Stimulated activated CD4-positive, alpha-beta T cell treated with anti-CD3 and anti-CD28 coated beads, TNF-alpha, amount 100 ng/mL, for 24 hours (primary cell): ENCODE data around the gene DNAJA4.

Source experiments
- DNase-seq, 3 experiments: peaks; one replicate each; pipeline ENCODE4 v3.0.0-alpha.2; 2020; ENCODE audit warnings: low read depth in 3 of 3

DNAJA4 gene

DNA sequence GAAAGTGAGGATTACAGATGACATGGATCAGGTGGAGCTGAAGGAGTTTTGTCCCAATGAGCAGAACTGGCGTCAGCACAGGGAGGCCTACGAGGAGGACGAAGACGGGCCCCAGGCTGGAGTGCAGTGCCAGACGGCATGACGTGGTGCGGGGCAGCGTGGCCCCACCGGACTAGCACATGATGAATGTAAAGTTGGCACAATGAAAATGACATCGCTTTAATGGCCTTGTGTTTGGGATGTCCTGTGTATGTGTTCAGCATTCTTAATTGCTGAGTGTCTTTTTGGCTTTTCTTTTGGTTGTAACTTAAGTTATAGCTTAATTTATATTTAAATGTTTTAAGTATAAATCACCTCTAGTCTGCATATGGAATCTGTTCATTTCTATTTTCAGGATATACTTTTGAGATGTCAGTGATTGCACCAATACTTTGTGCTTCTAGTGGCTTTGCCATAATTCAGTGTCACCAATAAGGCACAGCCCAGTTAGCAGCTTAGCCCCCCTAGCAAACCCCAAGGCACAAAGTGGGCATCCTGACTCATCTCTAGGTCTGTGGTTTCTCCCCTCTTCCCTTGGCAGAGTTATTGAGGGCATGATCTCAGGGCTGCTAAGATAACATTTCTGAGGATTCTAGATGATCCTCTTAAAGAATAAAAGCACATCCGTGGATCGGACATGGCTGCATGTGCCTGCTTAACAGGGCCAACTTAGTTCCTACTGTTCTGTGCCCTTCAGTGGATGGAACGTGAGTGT, 16.1 kb downstream of the DNAJA4 start:
- no peak for DNase-seq

DNA sequence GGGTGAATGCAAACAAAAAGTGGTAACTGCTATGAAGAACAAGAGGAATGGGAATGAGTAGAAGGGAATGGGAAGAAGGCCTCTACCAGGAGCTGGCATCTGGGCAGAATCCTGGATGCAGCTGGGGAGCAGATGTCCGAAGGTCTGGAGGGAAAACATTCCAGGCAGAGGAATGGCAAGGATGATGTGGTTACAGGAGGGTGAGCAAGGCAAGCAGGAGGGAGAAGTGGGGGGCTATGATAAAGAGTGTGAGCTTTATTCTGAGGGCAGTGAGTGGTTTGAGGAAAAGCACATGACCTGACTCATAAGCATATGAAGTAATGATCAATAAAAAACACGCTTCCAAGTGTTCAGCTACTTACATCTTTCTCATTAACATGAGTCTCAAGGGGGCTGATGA, 18.0 kb downstream of the DNAJA4 start:
- no peak for DNase-seq

DNA sequence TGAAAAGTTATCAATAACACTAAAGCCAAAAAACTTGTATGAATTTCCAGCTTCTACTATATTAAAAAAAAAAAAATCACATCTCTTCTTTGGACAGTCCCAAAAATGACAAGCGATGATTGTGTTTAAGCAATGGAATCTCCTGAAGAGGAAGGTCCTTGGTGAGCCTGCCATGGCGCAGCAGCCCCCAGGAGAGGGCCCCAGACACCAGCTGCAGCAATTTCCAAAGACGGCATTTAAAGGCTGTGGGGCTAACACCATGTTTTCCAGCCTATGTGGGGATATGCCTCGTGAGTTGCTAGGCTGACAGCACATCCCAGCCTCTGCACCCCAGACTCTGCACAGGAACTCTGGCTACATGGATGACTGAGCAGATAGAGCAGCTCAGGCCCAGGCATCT, 20.4 kb downstream of the DNAJA4 start:
- DNase-seq = no peak

DNA sequence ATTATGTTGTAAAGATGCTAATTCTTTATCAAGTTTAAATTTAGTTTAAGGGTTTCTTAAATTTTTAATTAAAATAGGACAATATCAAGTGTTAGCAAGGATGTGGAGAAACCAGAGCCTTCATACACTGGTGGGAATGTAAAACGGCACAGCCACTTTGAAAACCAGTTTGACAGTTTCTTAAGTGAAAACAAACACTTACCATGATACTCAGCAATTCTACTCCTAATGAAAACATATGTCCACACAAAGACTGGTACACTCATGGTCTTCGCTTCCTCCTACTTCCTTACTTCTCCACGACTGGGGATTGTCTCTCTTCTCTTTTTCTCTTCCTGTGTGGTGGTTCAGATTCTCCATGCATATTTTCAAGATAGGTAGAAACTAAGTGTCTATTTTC, 25.9 kb downstream of the DNAJA4 start:
- no peak for DNase-seq

DNA sequence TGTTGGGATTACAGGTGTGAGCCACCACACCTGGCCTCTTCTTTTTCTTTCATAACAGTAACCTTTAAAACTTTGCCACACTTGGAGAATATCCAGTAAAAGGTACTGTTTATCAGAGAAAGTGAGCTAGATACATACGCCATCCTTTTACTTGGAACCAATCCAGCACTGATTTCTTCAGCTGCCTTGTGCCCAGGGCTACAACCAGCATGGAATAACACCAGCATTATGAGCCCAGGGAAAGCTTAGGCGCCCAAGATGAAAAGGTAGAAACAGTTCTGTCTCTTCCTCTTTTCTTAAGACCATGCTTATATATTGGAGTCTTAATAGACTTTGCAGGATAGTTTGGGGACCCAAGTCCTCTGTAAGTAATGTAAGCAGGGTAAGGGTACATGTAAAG, 26.7 kb downstream of the DNAJA4 start:
- no peak for DNase-seq

DNA sequence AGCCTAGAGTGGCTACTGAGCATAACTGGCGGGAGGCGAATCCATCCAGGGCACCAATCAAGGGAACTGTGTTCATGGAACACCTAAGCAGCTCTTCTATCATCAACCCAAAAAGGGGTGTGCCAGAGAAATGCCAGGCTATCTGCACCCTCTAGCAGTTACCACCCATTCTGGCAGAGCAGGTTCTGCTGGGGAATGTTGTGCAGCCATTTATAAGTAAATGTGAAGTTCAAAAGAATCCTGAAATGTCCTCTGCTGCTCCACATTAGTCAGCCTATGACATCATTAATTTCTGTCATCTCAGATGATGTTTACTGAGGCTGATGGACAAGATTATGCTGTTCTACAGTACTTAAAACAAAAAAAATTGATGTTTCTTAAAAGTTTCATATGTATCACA, 27.3 kb downstream of the DNAJA4 start:
- no peak for DNase-seq

DNA sequence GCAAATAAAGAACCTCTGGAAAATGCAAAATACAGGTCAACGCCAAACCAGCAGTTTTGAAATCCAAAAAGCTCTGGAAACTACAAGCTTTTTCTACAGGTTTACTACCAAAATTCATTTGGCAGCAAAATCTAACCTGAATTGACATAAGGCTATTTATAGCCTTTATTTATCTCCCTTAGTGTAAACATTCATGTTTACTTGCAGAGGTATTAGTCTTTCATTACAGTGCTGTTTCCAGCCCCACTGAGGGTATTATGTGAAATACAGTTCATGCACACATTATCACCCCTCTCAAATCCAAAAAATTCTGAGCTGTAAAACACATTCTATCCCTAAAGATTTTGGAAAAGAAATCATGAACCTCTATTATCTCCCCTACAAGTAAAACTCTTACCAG, 27.9 kb downstream of the DNAJA4 start:
- no peak for DNase-seq

DNA sequence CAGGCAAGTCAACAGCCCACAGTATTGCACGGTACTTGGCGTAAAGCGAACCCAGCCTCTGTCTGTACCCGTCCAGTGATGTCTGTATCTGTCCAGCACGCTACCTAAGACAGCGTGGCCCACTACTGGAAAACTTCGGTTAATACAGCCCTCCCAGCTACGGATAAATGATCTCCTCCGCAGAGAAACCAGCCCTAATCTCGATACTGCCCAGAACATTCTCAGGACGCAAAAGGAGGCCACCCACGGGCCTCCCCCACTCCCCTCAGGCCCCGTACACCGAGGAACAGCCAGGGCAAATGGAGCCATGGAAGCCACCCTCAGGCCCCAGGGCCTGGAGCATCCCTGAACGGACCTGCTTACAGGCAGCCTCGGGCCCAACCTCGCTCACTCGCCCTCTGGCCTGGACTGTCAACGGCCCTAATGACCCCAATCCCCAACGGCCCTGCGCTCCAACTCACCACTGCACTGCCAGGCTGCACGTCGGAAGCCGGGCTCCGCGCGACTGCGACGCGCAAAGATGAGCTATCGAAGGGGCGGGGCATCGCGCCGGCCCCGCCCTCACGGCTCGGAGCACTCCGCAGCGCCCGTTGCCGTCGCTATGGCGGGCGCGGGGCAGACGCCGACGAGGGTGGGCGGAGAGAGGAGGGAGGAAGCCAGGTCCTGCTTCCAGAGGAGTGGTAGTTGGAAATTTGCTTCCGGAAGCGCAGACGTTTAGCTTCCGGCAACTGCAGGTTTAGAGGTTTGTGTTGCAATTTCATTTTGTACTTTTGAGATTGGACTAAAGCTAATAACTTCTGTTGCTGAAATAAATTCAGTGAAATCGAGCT, 35.0 kb downstream of the DNAJA4 start, which contains the start of gene SKIC8:
SKIC8 (minus strand) TSS at position 509 of the 830 bp plus-strand sequence. CDS start 3,923 bp downstream, outside the sequence.
- peak; percentile 81 to 91 (median 86) for DNase-seq

DNA sequence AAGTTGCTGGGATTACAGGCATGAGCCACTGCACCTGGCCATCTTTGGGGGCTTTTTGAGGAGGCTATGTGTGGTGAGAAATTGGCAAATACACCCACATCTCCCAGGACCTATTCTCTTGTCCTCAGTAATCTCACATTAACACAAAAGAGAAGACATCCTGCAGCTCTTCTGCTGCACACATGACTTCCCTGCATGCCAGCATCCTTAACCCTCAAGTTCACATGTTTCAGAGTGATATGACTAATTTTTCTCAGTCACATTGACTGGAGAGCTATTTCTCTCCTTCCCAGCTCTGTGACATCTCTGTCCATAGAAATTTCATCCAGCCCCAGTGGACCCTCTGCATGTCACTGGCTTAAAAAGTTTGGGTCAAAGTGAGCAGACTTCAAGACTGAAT, 37.0 kb downstream of the DNAJA4 start:
- no peak for DNase-seq

DNA sequence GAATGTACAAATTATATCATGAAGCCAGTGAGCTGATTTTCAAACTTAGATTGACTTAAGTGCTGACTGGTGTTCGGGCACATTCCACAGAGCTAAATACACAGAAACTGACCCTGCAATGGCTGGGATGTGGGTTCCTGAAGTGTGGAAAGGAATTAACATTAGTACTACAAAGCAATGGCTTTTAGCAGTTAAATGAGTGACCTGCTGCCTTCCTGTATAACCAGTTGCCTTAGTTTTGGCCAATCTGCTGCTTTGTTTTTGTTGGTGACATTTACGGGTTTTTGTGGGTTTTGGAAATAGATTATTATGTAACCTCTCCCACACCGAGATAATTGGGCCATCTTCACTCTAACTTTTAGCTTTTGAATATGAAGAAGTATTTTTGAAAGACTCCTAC, 37.5 kb downstream of the DNAJA4 start:
- no peak for DNase-seq

DNA sequence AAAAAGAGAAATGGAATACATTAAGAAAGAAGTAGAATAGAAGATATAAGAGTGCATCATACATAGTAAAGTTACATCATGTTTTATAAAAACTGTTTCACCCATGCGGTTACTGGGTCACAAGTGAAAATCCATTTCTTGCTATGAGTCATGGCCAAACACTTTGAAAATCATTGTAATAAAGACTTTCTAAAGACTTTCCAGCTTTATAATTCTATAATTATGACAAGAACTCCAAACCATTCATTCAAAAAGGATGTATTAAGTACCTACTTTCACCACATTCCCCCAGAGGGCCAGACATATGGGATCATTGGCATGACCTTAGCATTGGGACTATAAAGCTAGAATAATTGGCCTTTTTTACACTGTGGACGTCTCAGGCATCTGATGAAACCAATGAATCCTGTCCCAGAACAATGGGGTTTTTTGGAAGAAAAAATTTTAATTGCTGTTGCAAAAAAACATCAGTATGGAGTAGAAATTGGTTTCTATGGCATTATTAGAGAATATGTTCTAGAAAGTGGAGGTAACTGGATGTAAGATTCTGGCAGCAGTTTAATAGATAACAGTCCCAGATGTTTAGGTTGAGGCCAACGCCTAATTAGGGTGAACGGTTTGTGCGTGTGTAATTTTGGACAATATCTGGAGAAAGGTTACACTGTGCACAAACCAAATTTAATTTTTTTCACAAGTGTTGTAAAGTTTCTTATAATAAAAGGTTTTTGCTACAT, 38.4 kb downstream of the DNAJA4 start:
- no peak for DNase-seq

DNA sequence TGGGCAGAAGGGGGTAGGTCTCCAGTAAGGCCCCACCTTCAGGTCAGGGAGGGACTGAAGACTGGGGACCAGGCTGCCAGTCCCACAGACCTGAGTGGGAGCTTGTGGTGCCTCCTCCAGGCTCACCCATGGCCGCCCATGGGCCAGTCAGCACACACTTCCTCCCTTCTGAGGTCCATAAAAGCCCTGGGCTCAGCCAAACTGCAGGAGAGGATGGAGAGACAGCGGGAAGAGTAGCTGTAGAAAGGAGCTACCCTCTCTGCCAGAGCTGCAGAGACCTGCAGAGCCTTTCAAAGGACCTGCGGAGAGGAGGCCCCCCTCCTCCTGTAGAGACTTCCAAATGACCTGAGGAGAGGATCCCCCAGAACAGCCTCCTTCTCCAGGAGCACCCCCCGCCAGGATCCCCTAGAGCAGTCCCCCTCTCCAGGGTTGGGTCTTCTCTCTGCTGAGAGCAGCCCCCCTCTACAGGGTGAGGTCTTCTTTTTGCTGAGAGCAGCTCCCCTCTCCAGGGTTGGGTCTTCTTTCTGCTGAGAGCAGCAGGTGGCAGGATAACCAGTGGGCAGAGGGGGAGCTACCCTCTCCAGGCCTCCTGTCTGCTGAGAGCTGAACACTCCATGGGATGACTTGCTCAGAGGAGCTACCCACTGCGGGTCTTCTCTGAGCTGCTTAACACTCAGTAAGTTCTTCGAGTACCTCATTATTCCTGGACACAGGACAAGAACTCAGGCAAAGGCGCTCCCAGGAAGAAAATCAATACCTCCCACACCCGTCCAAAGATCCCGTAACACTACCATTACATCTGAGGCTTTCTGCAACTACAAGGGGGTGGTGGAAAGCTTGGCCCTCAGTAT, 40.1 kb downstream of the DNAJA4 start:
- no peak for DNase-seq

DNA sequence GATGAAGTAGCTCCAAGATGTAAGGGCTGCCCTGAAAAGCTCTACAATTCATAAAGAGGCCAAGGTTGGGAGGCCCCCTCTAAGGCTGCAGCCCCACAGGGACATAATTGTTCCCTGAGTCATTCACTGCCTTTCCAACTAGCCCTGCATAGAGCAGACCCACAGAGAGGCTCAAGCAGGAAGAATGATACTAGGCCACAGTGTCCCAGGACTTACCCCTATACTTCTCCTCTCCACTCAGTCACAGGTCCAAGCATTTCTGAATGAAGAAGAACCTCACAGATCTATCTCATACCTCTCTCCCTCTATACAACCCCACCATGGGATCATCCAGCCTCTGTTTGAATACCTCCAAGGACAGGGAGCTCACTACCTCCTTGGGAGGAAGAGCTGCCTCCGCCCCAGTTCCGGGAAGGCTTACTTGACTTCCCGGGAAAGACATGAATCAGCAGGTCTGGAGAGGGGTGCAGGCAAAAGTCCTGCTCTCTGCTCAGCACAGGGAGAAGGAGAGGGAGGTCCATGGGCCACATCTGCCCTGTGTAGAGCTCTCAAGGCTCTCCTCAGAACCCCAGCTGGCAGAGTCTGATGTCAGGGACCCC, 41.9 kb downstream of the DNAJA4 start:
- DNase-seq = no peak

DNA sequence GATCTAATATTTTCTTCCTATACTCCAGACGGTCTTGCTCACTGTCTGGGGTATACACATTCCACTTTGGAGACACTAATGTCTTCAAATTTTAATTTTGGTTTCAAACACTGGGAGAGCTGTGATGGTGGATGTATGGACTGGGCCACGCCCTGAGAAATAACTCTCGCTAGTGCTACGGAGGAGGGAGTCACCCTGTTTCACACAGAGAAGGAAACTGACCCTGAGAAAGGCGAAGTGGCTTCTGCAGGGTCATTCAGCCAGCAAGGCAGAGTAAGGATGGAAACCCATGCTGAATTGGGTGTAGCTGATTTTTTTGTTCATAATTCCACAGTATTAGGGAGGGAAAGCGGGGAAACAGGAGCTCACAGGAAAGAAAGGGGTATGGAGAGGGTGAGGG, 43.6 kb downstream of the DNAJA4 start:
- DNase-seq = no peak

DNA sequence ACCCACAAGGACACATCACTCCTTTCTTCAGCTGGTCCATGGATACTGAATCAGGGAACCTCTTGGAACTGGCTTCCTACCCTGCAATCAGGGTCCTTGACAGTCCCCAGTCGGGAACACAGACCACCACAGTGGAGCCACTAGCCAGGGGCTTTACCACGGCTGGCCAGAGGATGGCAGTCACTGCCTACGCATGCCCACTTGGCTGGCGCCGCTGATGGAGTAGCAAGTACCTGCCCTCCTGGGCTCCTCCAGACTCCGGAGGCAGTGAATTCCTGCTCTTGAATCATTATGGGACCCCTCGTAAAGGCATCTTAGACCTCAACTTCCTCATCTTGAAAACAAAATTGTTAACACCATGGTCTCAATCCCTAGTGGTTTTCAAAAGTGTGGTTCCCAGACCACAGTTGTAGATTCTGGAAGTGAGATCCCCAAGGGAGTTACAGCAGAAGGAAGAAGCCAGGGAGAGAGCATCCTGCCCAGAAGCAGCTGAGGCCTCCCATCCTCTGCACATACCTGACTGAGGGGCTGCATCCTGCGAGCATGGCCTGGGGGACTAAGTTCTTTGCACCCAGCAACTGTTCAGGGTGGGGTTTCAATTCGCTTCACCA, 44.2 kb downstream of the DNAJA4 start:
- peak in 1 of 3 experiments; percentile 61 for DNase-seq

DNA sequence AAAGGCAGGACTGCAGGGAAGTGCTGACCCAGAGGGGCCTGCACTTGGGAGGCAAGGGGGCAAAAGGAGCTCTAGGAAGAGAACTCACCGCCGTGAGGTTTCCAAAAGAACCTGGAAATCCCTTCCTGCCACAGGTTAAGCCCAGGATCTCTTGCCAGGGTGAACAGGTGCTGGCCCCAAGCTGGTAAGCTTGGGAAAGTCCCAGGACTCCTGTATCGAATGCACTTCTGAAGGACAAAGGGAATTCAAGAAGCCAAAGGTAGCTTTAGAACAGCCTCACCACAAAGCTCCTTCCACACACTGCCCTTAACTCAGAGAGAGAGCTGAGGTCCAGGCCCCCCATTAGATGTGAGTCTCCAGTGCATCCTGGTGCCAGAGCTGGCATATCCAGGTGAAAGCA, 46.9 kb downstream of the DNAJA4 start:
- no peak for DNase-seq

DNA sequence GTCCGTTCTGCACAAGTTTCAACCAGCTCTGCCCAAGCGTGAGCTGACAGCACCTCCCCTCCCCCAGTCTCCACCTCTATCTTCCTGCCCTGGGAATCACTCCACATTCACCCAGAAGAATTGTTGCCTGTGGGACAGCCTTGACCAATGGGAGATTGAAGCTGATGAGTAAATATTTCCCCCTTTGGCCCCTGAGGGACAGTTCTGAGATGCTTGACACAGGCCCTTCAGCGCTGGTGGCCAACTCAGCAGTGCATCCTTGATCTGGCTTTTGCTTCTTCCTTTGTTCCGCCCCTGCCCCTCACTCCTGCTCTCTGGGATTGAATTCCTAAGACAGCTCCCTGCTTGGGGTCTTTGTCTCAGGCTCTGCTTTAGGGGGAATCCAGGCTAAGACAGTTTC, 48.2 kb downstream of the DNAJA4 start:
- DNase-seq = no peak

DNA sequence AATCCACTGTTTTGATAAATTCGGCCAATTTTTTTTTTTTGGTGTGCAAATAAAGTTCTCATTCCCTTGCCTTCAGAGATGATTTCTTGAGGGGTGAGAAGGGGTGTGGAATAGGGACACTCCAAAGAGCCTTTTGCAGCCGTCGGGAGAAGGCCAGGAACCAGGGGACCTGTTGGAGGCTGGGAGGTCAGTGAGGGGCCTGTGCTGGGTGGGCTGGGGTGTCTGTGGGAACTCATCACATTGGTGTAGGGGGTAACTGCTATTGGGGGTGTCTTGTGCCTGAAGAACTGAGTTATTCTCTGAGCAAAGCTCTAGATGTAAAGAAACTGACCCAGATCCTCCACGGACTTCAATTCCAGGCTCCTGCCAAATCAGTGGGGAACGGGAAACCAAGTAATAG, 48.6 kb downstream of the DNAJA4 start:
- no peak for DNase-seq

DNA sequence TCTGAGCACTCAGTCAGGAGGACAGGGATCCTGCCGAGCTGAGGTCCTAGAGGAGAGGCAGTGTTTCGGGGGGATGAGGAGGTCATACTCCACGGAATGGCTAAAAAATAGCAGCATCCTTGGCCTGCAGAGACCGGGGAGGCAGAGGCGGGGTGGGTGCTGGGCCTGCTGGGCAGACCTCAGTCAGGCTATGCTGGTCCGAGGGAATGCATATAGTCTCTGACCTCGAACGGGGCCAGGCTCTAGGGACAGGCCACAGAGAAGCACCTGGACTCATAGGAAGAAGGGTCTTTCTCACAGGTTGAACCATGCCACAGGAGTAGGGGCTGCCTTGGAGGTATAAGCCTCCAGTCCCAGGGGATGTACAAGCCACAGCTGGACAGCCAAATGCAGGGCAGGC, 49.0 kb downstream of the DNAJA4 start:
- no peak for DNase-seq

DNA sequence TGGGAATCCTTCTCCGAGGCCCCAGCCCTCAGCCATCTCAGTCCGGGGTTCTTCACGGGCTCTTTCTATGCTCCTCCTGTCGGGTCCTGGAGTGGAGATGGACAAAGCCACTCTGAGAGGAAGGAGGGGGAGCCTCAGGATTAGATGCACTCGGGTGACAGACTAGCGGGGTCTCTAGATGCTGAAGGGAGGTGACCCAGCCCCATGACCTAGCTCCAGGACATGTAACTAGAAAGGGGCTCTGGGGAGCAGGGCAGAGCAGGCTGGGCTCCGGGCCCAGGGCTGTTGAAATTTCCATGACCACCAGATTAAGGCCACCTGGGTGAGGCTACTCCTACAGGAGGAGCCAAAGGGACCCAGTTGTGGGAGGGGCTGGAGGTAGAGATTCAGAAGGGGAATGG, 49.8 kb downstream of the DNAJA4 start:
- no peak for DNase-seq
